HepG2 (cell line): ENCODE measurements around the gene AJM1. TPM values are rescaled to one million over a fixed set of nuclear protein-coding genes. Genes with fewer than 3 reads are reported as not detected.

Experiments used
- ATF5 ChIP-seq: sonication (generic); formaldehyde crosslinking; IDR thresholded peaks from 2 replicates; pipeline ENCODE4 v1.4.0; 2020; ENCODE audit warnings: mild to moderate bottlenecking, low read depth, missing genetic modification reagents
- CC2D1A ChIP-seq: sonication (generic); formaldehyde crosslinking; IDR thresholded peaks from 2 replicates; pipeline ENCODE4 v1.8.1; 2023; ENCODE audit warnings: mild to moderate bottlenecking, missing genetic modification reagents
- HMG20B ChIP-seq: conservative IDR thresholded peaks from 2 replicates; pipeline ENCODE4 v1.6.1; 2016; ENCODE audit warnings: missing genetic modification reagents, missing compliant biosample characterization
- KDM1A ChIP-seq: IDR thresholded peaks from 2 replicates; pipeline ENCODE4 v1.6.1; 2016; ENCODE audit warnings: missing compliant biosample characterization
- NBN ChIP-seq: fragments of 450-650 bp; conservative IDR thresholded peaks from 2 replicates; pipeline ENCODE4 v1.6.1; 2017
- NONO ChIP-seq, 2 experiments: fragments of 450-650 bp in 1 of 2; sonication (generic) in 1 of 2; formaldehyde crosslinking in 1 of 2; IDR thresholded peaks in 1 of 2; conservative IDR thresholded peaks in 1 of 2; 2 replicates each; pipeline versions ENCODE4 v1.6.1 to v1.8.0; 2017 to 2022; ENCODE audit warnings: mild to moderate bottlenecking in 1 of 2, missing genetic modification reagents in 1 of 2, moderate library complexity in 1 of 2
- PRPF4 ChIP-seq: fragments of 200-400 bp; formaldehyde crosslinking; IDR thresholded peaks from 2 replicates; pipeline ENCODE4 v1.6.1; 2016; ENCODE audit warnings: low read length, low read depth; ENCODE audit not compliant: poor library complexity, severe bottlenecking
- TCF7 ChIP-seq: sonication (generic); IDR thresholded peaks from 2 replicates; pipeline ENCODE4 v1.6.1; 2016; ENCODE audit warnings: antibody characterized with exemption, low read depth
- ZBTB21 ChIP-seq: sonication (generic); formaldehyde crosslinking; IDR thresholded peaks from 2 replicates; pipeline ENCODE4 v1.4.0; 2020; ENCODE audit warnings: missing genetic modification reagents
- ZMAT3 ChIP-seq: sonication (generic); formaldehyde crosslinking; conservative IDR thresholded peaks from 2 replicates; pipeline ENCODE4 v1.7.0; 2021; ENCODE audit warnings: missing genetic modification reagents
- ZNF136 ChIP-seq: sonication (generic); formaldehyde crosslinking; IDR thresholded peaks from 2 replicates; pipeline ENCODE4 v1.8.1; 2022; ENCODE audit warnings: low read depth, mild to moderate bottlenecking, moderate library complexity, missing genetic modification reagents
- ZNF235 ChIP-seq: sonication (generic); formaldehyde crosslinking; IDR thresholded peaks from 2 replicates; pipeline ENCODE4 v1.8.1; 2023; ENCODE audit warnings: mild to moderate bottlenecking, missing genetic modification reagents, borderline replicate concordance
- ZNF558 ChIP-seq: sonication (generic); formaldehyde crosslinking; IDR thresholded peaks from 2 replicates; pipeline ENCODE4 v1.9.0; 2022; ENCODE audit warnings: mild to moderate bottlenecking, missing genetic modification reagents, borderline replicate concordance
- ZNF672 ChIP-seq: sonication (generic); formaldehyde crosslinking; IDR thresholded peaks from 2 replicates; pipeline ENCODE4 v1.8.1; 2022; ENCODE audit warnings: missing genetic modification reagents
- ZNF816 ChIP-seq: sonication (generic); formaldehyde crosslinking; IDR thresholded peaks from 2 replicates; pipeline ENCODE4 v1.8.0; 2022; ENCODE audit warnings: missing genetic modification reagents, mild to moderate bottlenecking, borderline replicate concordance
- polyA plus RNA-seq, 8 experiments: library from polyadenylated mRNA; depleted of rRNA in 3 of 8; stranded (reverse) in 7 of 8; unstranded in 1 of 8; fragments of >200 nt; fragmentation: Illumina TruSeq in 4 of 8; extraction: Trizol in 4 of 8; gene quantifications; 2 replicates each; pipeline versions ENCODE4 v1.2.1 to v1.2.3, GENCODE V29; 2011 to 2016; ENCODE audit warnings: low read depth in 4 of 8, missing spikeins in 1 of 8, mixed read lengths in 1 of 8; ENCODE audit not compliant: insufficient read depth in 1 of 8
- total RNA-seq, 5 experiments: library from RNA; depleted of rRNA; stranded (reverse); fragments of >200 nt; fragmentation: Illumina TruSeq; extraction: Trizol; gene quantifications; 2 replicates each; pipeline ENCODE4 v1.2.3, GENCODE V29; 2016; ENCODE audit warnings: low read depth in 1 of 5
- TF ChIP-seq, protein P1 (sequence below): IDR thresholded peaks from 2 replicates; pipeline ENCODE4 v1.6.1; 2018; ENCODE audit warnings: missing genetic modification reagents, mild to moderate bottlenecking, missing compliant biosample characterization
- TF ChIP-seq, protein P2 (sequence below): sonication (generic); formaldehyde crosslinking; IDR thresholded peaks from 2 replicates; pipeline ENCODE4 v1.5.0; 2020; ENCODE audit warnings: mild to moderate bottlenecking, missing genetic modification reagents

AJM1 gene
- total and polyA plus RNA-seq, 2 of the 13 experiments (the other 11 are each of a cell fraction or from before 2014, with no cell fraction given), result 1.1 to 1.2 TPM

DNA sequence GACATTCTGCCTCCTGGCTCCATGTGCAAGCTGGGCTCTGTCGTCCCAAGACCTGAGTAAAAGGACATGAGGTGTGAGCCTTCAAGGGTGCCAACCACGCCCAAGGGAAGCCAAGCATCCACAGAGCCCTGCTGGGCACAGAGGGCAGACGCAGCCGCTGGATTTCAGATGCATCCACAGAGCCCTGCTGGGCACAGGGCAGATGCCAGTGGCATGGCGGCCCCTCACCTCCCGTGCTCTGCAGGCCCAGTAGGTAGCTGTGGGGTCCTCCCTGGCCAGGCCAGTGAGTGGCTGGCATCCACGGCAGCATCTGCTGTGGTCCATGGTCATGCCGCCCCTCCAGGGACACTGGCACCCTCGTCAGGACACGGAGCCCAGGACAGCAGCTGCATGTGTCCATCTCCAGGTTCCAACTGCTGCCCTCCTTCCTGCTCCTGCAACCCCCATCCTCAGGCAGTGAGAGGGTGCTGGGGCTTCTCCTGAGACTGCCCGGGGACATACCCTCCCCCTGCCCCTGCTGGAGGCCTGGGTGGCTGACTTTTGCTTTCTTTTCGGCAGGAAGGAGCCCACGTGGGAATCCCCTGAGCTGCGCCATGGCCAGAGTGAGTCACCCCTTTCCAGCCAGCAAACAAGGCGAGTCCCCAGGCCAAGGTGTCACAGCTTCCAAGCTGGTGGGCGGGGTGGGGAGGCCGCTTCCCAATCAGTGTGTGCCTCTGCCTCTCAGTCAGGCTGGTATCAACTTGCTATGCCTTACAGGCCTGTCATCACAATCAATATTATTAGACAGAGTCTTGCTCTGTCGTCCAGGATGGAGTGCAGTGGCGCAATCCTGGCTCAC, 40.0 kb downstream of the AJM1 start (continued):
- peak; percentile 83; the same call in 1 of the 2 replicates for TF ChIP-seq ZNF816 (CRISPR knock-in tag)
- TF ChIP-seq NONO (IDR thresholded peaks at IDR 0.05), result no peak
- TF ChIP-seq NONO (CRISPR knock-in tag; conservative IDR thresholded peaks at IDR 0.05), result peak; percentile 63
- TF ChIP-seq, protein P1, sequence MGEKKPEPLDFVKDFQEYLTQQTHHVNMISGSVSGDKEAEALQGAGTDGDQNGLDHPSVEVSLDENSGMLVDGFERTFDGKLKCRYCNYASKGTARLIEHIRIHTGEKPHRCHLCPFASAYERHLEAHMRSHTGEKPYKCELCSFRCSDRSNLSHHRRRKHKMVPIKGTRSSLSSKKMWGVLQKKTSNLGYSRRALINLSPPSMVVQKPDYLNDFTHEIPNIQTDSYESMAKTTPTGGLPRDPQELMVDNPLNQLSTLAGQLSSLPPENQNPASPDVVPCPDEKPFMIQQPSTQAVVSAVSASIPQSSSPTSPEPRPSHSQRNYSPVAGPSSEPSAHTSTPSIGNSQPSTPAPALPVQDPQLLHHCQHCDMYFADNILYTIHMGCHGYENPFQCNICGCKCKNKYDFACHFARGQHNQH (CRISPR knock-in tag), result peak; percentile 91; the same call in 1 of the 2 replicates
- TF ChIP-seq KDM1A (CRISPR knock-in tag), result peak; percentile 74; the same call in 1 of the 2 replicates
- no peak for TF ChIP-seq TCF7
- peak; percentile 86; the same call in 1 of the 2 replicates for TF ChIP-seq ZMAT3 (CRISPR knock-in tag)
- TF ChIP-seq ZNF672 (CRISPR knock-in tag), result no peak
- TF ChIP-seq CC2D1A, result no peak
- no peak for TF ChIP-seq ZNF136 (CRISPR knock-in tag)
- peak; percentile 69 for TF ChIP-seq HMG20B
- TF ChIP-seq NBN, result no peak
- TF ChIP-seq PRPF4, result no peak
- no peak for TF ChIP-seq ZBTB21 (CRISPR knock-in tag)
- TF ChIP-seq ZNF558 (CRISPR knock-in tag), result peak; percentile 39; the same call in 1 of the 2 replicates
- TF ChIP-seq, protein P2, sequence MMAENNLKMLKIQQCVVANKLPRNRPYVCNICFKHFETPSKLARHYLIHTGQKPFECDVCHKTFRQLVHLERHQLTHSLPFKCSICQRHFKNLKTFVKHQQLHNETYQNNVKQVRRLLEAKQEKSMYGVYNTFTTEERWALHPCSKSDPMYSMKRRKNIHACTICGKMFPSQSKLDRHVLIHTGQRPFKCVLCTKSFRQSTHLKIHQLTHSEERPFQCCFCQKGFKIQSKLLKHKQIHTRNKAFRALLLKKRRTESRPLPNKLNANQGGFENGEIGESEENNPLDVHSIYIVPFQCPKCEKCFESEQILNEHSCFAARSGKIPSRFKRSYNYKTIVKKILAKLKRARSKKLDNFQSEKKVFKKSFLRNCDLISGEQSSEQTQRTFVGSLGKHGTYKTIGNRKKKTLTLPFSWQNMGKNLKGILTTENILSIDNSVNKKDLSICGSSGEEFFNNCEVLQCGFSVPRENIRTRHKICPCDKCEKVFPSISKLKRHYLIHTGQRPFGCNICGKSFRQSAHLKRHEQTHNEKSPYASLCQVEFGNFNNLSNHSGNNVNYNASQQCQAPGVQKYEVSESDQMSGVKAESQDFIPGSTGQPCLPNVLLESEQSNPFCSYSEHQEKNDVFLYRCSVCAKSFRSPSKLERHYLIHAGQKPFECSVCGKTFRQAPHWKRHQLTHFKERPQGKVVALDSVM, result peak; percentile 76; the same call in 1 of the 2 replicates
- no peak for TF ChIP-seq ZNF235 (CRISPR knock-in tag)
- TF ChIP-seq ATF5 (CRISPR knock-in tag), result peak; percentile 45; the same call in 1 of the 2 replicates
